Neuronal stem cell (in vitro differentiated cells): ENCODE results near the gene CTNNA1.

Source experiments
- DNase-seq: peaks from one replicate; pipeline ENCODE4 v3.0.0-alpha.2; 2013; ENCODE audit warnings: low spot score
- H2AFZ ChIP-seq: one replicate; pipeline ENCODE4 v1.6.1; 2013; ENCODE audit warnings: mild to moderate bottlenecking, low read length, inconsistent platforms
- H2AK5ac ChIP-seq: 2 replicates; pipeline ENCODE4 v1.6.1; 2013; ENCODE audit warnings: low read depth, mild to moderate bottlenecking, inconsistent platforms, low read length, moderate library complexity, mixed read lengths
- H2BK120ac ChIP-seq: 2 replicates; pipeline ENCODE4 v1.6.1; 2013; ENCODE audit warnings: low read depth, mild to moderate bottlenecking, inconsistent platforms, low read length, moderate library complexity, mixed read lengths
- H2BK12ac ChIP-seq: one replicate; pipeline ENCODE4 v1.6.1; 2013; ENCODE audit warnings: low read length, inconsistent platforms
- H2BK15ac ChIP-seq: 2 replicates; pipeline ENCODE4 v1.6.1; 2013; ENCODE audit warnings: mild to moderate bottlenecking, low read length, inconsistent platforms, mixed read lengths
- H2BK5ac ChIP-seq: one replicate; pipeline ENCODE4 v1.6.1; 2013; ENCODE audit warnings: inconsistent platforms, mild to moderate bottlenecking, low read length, moderate library complexity
- H3K14ac ChIP-seq: one replicate; pipeline ENCODE4 v1.6.1; 2013; ENCODE audit warnings: low read length, inconsistent platforms
- H3K18ac ChIP-seq: 2 replicates; pipeline ENCODE4 v1.6.1; 2013; ENCODE audit warnings: low read length, inconsistent platforms
- H3K23ac ChIP-seq: 2 replicates; pipeline ENCODE4 v1.6.1; 2013; ENCODE audit warnings: low read depth, mild to moderate bottlenecking, mixed read lengths, low read length, inconsistent platforms; ENCODE audit not compliant: poor library complexity
- H3K27ac ChIP-seq: replicated peaks from 3 replicates; pipeline ENCODE4 v1.5.1; 2013; ENCODE audit warnings: low read length, inconsistent platforms
- H3K27me3 ChIP-seq, 3 experiments: 2 replicates each; pipeline ENCODE4 v1.6.1; 2013; ENCODE audit warnings: low read length in 3 of 3, mild to moderate bottlenecking in 2 of 3, inconsistent platforms in 1 of 3, low read depth in 1 of 3, mixed read lengths in 1 of 3, moderate library complexity in 1 of 3; ENCODE audit not compliant: control insufficient read depth in 3 of 3, insufficient read depth in 3 of 3
- H3K36me3 ChIP-seq, 2 donors: replicated peaks in 1 of 2; 2 replicates each; pipeline ENCODE4 v1.6.1; 2013; ENCODE audit warnings: low read length in 2 of 2; ENCODE audit not compliant: control insufficient read depth in 2 of 2, insufficient read depth in 2 of 2
- H3K4ac ChIP-seq: 2 replicates; pipeline ENCODE4 v1.6.1; 2013; ENCODE audit warnings: inconsistent platforms, mild to moderate bottlenecking, low read length, moderate library complexity
- H3K4me1 ChIP-seq, 2 donors: 1 replicate in 1 of 2; 2 replicates in 1 of 2; pipeline ENCODE4 v1.6.1; 2013; ENCODE audit warnings: low read length in 2 of 2, low read depth in 1 of 2; ENCODE audit not compliant: control insufficient read depth in 2 of 2, insufficient read depth in 1 of 2
- H3K4me2 ChIP-seq: one replicate; pipeline ENCODE4 v1.6.1; 2013; ENCODE audit warnings: mild to moderate bottlenecking, low read length, inconsistent platforms; ENCODE audit not compliant: insufficient read depth, poor library complexity, severe bottlenecking
- H3K4me3 ChIP-seq, 2 donors: 2 replicates each; pipeline ENCODE4 v1.5.1; 2013; ENCODE audit warnings: low read length in 2 of 2, mild to moderate bottlenecking in 2 of 2, inconsistent platforms in 1 of 2, moderate library complexity in 1 of 2
- H3K79me1 ChIP-seq: one replicate; pipeline ENCODE4 v1.6.1; 2013; ENCODE audit warnings: low read depth, mild to moderate bottlenecking, inconsistent platforms, low read length, moderate library complexity
- H3K9ac ChIP-seq: one replicate; pipeline ENCODE4 v1.6.1; 2013; ENCODE audit warnings: mild to moderate bottlenecking, low read depth, low read length, inconsistent platforms; ENCODE audit not compliant: poor library complexity
- H3K9me3 ChIP-seq, 2 donors: replicated peaks in 1 of 2; 2 replicates each; pipeline versions ENCODE3 to v1.6.1; 2013; ENCODE audit warnings: low read length in 2 of 2, mild to moderate bottlenecking in 2 of 2, inconsistent platforms in 1 of 2, low read depth in 1 of 2, mixed read lengths in 1 of 2, moderate library complexity in 1 of 2; ENCODE audit not compliant: control insufficient read depth in 2 of 2, insufficient read depth in 1 of 2
- H4K8ac ChIP-seq: one replicate; pipeline ENCODE4 v1.6.1; 2013; ENCODE audit warnings: low read depth, mild to moderate bottlenecking, inconsistent platforms, low read length, moderate library complexity
- H4K91ac ChIP-seq: one replicate; pipeline ENCODE4 v1.6.1; 2013; ENCODE audit warnings: low read length, low read depth, mild to moderate bottlenecking, inconsistent platforms; ENCODE audit not compliant: poor library complexity
- WGBS, 2 donors: extraction: QIAGEN DNeasy Blood & Tissue Kit; methylation state at CpG; one replicate each; pipeline ENCODE4 v1.1.7; 2013; ENCODE audit warnings: missing lambda C conversion rate in 2 of 2, mixed read lengths in 1 of 2; ENCODE audit not compliant: insufficient read length in 2 of 2, insufficient replicate concordance in 1 of 2; ENCODE audit errors: extremely low coverage in 2 of 2; 5-methylcytosine and 5-hydroxymethylcytosine counted together

The CTNNA1 gene

GRCh38 chr5:138711087-138711486 is 42.1 kb upstream of the CTNNA1 start:
- no peak overlapping the region for H2BK120ac ChIP-seq
- H3K27me3 ChIP-seq: peaks cover 0 to 3% (median 0%) of the 10 kb centered on the region in 3 experiments
- H3K14ac ChIP-seq: no peak overlapping the region
- no peak overlapping the region for H2BK5ac ChIP-seq
- no peak for DNase-seq
- H3K9ac ChIP-seq: no peak overlapping the region
- H2AK5ac ChIP-seq: no peak overlapping the region
- H3K4me1 ChIP-seq: peaks cover 9 to 14% of the 10 kb centered on the region in 2 donors
- no peaks in the 10 kb centered on the region for H3K9me3 ChIP-seq
- no peak overlapping the region for H3K4me2 ChIP-seq
- no CpG with 5 or more reads among the region's 6 CpGs for WGBS, 2 donors
- no peak overlapping the region for H4K91ac ChIP-seq
- no peak overlapping the region for H3K23ac ChIP-seq
- H2BK15ac ChIP-seq: no peak overlapping the region
- no peak overlapping the region for H3K4ac ChIP-seq
- no peak overlapping the region for H4K8ac ChIP-seq
- H2AFZ ChIP-seq: no peak overlapping the region
- H3K79me1 ChIP-seq: no peaks in the 10 kb centered on the region
- no peak overlapping the region for H3K4me3 ChIP-seq
- H3K18ac ChIP-seq: no peak overlapping the region
- H2BK12ac ChIP-seq: no peak overlapping the region
- H3K36me3 ChIP-seq: no peaks in the 10 kb centered on the region
- H3K27ac ChIP-seq: no peak overlapping the region

DNA sequence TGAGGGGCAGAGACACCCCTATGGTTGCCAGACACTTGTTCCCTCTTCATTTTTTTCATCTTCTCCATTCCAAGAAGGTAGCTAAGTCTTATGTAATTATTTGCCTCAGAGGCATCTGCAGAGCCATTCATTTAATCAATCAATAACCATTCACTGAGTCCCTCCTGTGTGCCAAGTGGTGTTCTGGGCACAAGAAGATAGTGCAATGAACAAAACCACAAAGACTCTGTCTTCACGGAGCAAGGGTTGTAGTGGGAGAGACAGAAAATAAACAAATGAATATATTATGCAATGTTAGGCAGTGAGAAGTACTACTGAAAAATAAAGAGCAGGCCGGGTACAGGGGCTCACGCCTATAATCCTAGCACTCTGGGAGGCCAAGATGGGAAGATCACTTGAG is 41.4 kb upstream of the CTNNA1 start:
- no peak overlapping the region for H3K14ac ChIP-seq
- no CpG with 5 or more reads among the region's 3 CpGs for WGBS, 2 donors

DNA sequence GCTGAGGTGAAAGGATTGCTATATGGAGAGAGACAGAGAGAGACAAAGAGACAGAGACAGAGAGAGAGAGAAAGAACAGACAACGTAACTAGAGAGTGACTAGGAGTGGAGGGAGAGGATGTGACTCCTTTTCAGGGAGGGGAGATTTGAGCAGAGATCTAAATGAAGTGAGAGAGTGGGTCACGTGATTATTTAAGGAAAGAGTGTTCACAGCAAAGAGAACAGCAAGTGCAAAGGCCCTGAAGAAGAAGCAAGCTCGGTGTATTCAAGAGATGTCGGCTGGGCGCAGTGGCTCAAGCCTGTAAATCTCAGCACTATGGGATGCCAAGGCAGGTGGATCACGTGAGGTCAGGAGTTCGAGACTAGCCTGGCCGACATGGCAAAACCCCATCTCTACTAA is 40.9 kb upstream of the CTNNA1 start:
- no peak overlapping the region for H4K91ac ChIP-seq
- peaks cover 13 to 14% of the 10 kb centered on the region in 2 donors for H3K4me1 ChIP-seq
- no peak overlapping the region for H2AK5ac ChIP-seq
- no peak overlapping the region for H3K4me3 ChIP-seq
- no peak overlapping the region for H3K18ac ChIP-seq
- DNase-seq: no peak
- H3K27ac ChIP-seq: no peak overlapping the region
- no peak overlapping the region for H3K14ac ChIP-seq
- no peaks in the 10 kb centered on the region for H3K79me1 ChIP-seq
- no peaks in the 10 kb centered on the region for H3K9me3 ChIP-seq
- H3K27me3 ChIP-seq: peaks cover 0 to 3% (median 0%) of the 10 kb centered on the region in 3 experiments
- WGBS, 2 donors: no CpG with 5 or more reads among the region's 8 CpGs
- no peaks in the 10 kb centered on the region for H3K36me3 ChIP-seq
- no peak overlapping the region for H2BK120ac ChIP-seq
- no peak overlapping the region for H2BK12ac ChIP-seq
- no peak overlapping the region for H4K8ac ChIP-seq
- no peak overlapping the region for H3K4ac ChIP-seq
- no peak overlapping the region for H2AFZ ChIP-seq
- H2BK5ac ChIP-seq: no peak overlapping the region
- no peak overlapping the region for H2BK15ac ChIP-seq
- no peak overlapping the region for H3K23ac ChIP-seq
- H3K4me2 ChIP-seq: no peak overlapping the region
- H3K9ac ChIP-seq: no peak overlapping the region

More for the DNA sequence above, 41.4 kb upstream of the CTNNA1 start:
- Histone ChIP-seq H2BK12ac (no peak overlapping the region), H4K8ac (no peak overlapping the region), H3K79me1 (no peaks in the 10 kb centered on the region), H2BK5ac (no peak overlapping the region), H3K4me2 (no peak overlapping the region), H3K4ac (no peak overlapping the region), H2BK120ac (no peak overlapping the region), H2AFZ (no peak overlapping the region), H3K27ac (no peak overlapping the region), H3K18ac (no peak overlapping the region), H3K9ac (no peak overlapping the region), H2BK15ac (no peak overlapping the region), H3K9me3 (no peaks in the 10 kb centered on the region), H4K91ac (no peak overlapping the region), H3K36me3 (no peaks in the 10 kb centered on the region), H3K4me1 (peaks cover 10 to 14% of the 10 kb centered on the region in 2 donors), H3K27me3 (peaks cover 0 to 3% (median 0%) of the 10 kb centered on the region in 3 experiments), H2AK5ac (no peak overlapping the region), H3K23ac (no peak overlapping the region), H3K4me3 (no peak overlapping the region)
- no peak for DNase-seq

DNA sequence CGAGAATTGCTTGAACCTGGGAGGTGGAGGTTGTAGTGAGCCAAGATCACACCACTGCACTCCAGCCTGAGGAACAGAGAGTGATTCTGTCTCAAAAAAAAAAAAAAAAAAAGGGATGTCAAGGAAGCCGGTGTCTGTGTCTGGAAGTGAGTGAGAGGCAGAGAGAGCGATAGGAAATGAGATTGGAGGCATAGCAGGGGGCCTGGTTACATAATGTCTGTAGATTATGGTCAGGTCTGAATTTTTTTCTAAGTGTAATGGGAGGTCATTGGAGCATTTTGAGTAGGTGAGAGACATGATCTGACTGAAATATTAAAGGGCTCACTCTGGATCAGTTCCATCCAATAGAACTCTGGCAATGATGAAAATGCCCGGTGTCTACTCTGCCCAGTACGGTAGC is 40.4 kb upstream of the CTNNA1 start:
- H2BK120ac ChIP-seq: no peak overlapping the region
- H3K4me2 ChIP-seq: no peak overlapping the region
- no peak overlapping the region for H3K23ac ChIP-seq
- no peak overlapping the region for H3K4me3 ChIP-seq
- no peak overlapping the region for H2AK5ac ChIP-seq
- no peak overlapping the region for H4K91ac ChIP-seq
- WGBS, 2 donors: no CpG with 5 or more reads among the region's 5 CpGs
- H3K9me3 ChIP-seq: no peaks in the 10 kb centered on the region
- no peak overlapping the region for H2BK12ac ChIP-seq
- no peak overlapping the region for H3K14ac ChIP-seq
- no peak for DNase-seq
- no peak overlapping the region for H3K18ac ChIP-seq
- H2AFZ ChIP-seq: no peak overlapping the region
- H3K36me3 ChIP-seq: no peaks in the 10 kb centered on the region
- H3K79me1 ChIP-seq: no peaks in the 10 kb centered on the region
- no peak overlapping the region for H3K9ac ChIP-seq
- H3K4ac ChIP-seq: no peak overlapping the region
- H2BK15ac ChIP-seq: no peak overlapping the region
- H3K4me1 ChIP-seq: peaks cover 13 to 14% of the 10 kb centered on the region in 2 donors
- peaks cover 0 to 3% (median 0%) of the 10 kb centered on the region in 3 experiments for H3K27me3 ChIP-seq
- no peak overlapping the region for H2BK5ac ChIP-seq
- no peak overlapping the region for H3K27ac ChIP-seq
- H4K8ac ChIP-seq: no peak overlapping the region
